ENCODE results near the gene DEAF1. TPM values are rescaled to one million over a fixed set of nuclear protein-coding genes. Genes with fewer than 3 reads are reported as not detected.

DEAF1 gene
- total and polyA plus RNA-seq, 2 experiments from 2014 or later, result 42.6 to 47.8 TPM

- H3K4me1 ChIP-seq (ENCODE audit: insufficient read depth), result peaks cover 20% of the 10 kb centered on the region
- H3K4me3 ChIP-seq, result peak overlapping the region; percentile 32; the same call in 1 of the 2 replicates
- TF ChIP-seq, protein P1, sequence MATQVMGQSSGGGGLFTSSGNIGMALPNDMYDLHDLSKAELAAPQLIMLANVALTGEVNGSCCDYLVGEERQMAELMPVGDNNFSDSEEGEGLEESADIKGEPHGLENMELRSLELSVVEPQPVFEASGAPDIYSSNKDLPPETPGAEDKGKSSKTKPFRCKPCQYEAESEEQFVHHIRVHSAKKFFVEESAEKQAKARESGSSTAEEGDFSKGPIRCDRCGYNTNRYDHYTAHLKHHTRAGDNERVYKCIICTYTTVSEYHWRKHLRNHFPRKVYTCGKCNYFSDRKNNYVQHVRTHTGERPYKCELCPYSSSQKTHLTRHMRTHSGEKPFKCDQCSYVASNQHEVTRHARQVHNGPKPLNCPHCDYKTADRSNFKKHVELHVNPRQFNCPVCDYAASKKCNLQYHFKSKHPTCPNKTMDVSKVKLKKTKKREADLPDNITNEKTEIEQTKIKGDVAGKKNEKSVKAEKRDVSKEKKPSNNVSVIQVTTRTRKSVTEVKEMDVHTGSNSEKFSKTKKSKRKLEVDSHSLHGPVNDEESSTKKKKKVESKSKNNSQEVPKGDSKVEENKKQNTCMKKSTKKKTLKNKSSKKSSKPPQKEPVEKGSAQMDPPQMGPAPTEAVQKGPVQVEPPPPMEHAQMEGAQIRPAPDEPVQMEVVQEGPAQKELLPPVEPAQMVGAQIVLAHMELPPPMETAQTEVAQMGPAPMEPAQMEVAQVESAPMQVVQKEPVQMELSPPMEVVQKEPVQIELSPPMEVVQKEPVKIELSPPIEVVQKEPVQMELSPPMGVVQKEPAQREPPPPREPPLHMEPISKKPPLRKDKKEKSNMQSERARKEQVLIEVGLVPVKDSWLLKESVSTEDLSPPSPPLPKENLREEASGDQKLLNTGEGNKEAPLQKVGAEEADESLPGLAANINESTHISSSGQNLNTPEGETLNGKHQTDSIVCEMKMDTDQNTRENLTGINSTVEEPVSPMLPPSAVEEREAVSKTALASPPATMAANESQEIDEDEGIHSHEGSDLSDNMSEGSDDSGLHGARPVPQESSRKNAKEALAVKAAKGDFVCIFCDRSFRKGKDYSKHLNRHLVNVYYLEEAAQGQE (IDR thresholded peaks at IDR 0.05; ENCODE audit: unreplicated experiment), result no peak
- TF ChIP-seq ZNF462 (CRISPR knock-in tag; IDR thresholded peaks at IDR 0.05) (no peak), ZNF114 (CRISPR knock-in tag; IDR thresholded peaks at IDR 0.05) (no peak), JUNB (IDR thresholded peaks at IDR 0.05; ENCODE audit: unreplicated experiment) (no peak), EZH2 (IDR thresholded peaks at IDR 0.05; ENCODE audit: low read depth, unreplicated experiment) (no peak)
- H2AFZ ChIP-seq, result no peak overlapping the region
- H3K9me2 ChIP-seq (ENCODE audit: insufficient read depth), result no peaks in the 10 kb centered on the region
- peaks cover 32% of the 10 kb centered on the region for H3F3A ChIP-seq (replicated peaks; ENCODE audit: low read depth)
- peak overlapping the region; percentile 82 for H3K4me3 Mint-ChIP-seq
- peaks cover 25% of the 10 kb centered on the region for H3K36me3 Mint-ChIP-seq (ENCODE audit: low read depth)
- DNase-seq (ENCODE audit: low spot score) (no peak), ATAC-seq (no peak)
- H3K27me3 ChIP-seq (ENCODE audit: insufficient read depth), result no peaks in the 10 kb centered on the region
- peaks cover 4% of the 10 kb centered on the region; the same call in 1 of the 2 replicates for H4K20me1 ChIP-seq (replicated peaks; ENCODE audit: insufficient read depth)
- H3K4me2 ChIP-seq, result peak overlapping the region; percentile 73
- H3K79me2 ChIP-seq (replicated peaks; ENCODE audit: insufficient read depth), result peaks cover 51% of the 10 kb centered on the region
- no peaks in the 10 kb centered on the region for H3K36me3 ChIP-seq (ENCODE audit: insufficient read depth)
- peaks cover 21% of the 10 kb centered on the region for H3K27me3 Mint-ChIP-seq (ENCODE audit: insufficient read depth, low read depth, poor library complexity)
- H3K27ac ChIP-seq (ENCODE audit: low read depth), result no peak overlapping the region
- H3K4me1 Mint-ChIP-seq, result peaks cover 35% of the 10 kb centered on the region
- H3K9me3 Mint-ChIP-seq, result peaks cover 4% of the 10 kb centered on the region; the same call in 2 of the 3 replicates
- peak overlapping the region; percentile 16; the same call in 1 of the 2 replicates for H3K27ac Mint-ChIP-seq
These were observed 1.6 kb downstream of the DEAF1 start for GRCh38 chr11:693415-693831.

All from GM23338 (cell line).